GM21619 (cell line): Measurements from ENCODE around the gene TMEM253.

Experiments
- ATAC-seq: cut with Tn5 transposase; IDR thresholded peaks from one replicate; pipeline ENCODE4 v1.9.1; 2021; ENCODE audit not compliant: unreplicated experiment

The TMEM253 gene

DNA sequence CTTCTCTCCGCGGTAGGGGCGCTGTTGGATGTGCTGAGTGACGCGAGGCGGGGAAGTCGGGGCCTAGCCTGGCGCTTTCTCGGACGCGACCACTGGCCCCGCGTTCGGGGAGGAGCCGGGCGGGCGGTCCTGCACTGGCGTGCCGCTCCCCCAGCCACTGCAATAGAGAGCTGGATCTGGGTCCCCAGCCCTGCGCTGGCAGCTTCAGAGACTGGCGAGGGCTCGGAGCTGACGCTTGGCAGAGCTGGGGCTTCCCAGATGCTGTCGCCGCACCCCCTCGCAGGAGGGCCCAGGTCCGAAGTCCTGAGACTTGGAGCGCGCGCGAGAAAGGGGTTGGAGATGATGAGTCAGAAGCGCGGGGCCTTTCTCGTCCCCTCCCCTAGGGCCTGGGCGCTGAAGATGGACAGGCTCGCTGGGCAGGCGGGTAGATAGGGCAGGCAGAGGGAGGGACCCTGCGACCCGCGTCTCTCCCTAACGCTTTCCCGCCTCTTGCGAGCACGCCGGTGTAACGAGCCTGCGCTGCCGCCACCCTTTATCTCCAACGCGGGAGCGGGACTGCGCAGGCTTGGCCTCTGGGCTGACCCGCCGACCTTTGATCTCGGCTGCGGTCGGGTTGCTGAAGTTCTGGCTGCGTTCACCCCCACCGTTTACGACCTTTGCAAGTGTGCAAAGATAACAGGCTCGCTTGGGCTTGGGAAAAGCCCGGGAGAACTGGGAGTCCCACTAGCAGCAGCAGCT lies 3.0 kb downstream of the TMEM253 start:
- peak; percentile 91 for ATAC-seq

- peak; percentile 37 for ATAC-seq
Measured at GRCh38 chr14:21104448-21105060, 3.7 kb downstream of the TMEM253 start.

DNA sequence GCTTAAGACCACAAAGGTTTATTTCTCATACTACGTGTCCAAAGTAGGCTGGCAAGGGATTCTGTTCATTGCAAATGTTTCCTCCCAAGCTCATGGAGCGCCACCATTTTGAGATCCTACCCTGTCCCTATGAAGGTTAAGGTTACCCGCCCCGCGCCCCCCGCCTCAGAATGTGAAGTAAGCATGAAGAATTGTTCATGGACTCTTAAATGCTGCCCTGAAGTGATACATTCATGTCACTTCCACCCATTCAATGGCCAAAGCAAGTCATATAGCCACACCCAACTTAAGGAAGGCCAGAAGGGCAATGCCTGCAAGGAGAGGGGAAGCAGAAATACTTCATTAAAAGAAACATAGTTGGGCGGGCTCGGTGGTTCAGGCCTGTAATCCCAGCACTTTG lies 4.2 kb downstream of the TMEM253 start:
- no peak for ATAC-seq

DNA sequence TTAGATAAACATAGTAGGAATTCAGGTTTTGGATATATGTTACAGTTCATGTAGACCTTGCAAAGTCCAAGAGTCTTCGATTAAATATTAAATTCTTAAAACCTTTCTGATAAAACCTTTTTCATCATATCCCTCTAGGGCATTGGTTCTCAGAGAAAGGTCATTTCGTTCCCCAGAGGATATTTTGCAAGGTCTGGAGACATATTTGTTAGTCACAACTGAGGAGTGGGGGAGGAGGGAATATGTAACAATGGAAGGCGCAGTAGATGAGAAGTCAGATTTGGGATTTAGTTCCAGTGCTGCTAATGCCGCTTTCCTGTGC lies 5.3 kb downstream of the TMEM253 start:
- no peak for ATAC-seq

- no peak for ATAC-seq
Measured at GRCh38 chr14:21106498-21107282, 5.8 kb downstream of the TMEM253 start.

DNA sequence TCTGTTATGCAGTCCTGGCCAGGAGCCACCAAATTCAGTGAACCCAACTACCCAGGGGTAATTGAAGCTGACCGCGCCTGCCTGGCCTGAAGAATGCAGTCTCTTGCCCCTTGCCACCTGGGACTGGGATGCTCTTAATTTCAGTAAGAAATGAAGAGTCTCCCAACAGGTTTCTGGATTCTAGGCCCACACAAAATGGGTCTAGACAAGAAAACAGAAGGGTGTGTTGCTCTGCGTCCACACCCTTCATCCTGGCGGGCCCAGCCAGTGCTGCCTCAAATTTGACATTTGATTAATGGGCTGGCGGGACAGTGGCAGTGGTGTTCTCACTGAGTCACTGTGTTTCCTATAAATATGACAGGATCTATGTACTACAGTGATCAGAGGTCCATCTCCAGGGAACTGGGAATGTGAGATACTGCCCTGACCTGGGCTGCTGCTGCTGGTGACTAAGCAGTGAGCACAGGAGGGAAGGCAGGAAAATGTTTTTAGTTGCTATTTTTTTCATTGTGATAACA lies 6.5 kb downstream of the TMEM253 start:
- ATAC-seq = no peak

GRCh38 chr14:21108791-21109190 lies 7.9 kb downstream of the TMEM253 start:
- ATAC-seq = no peak

DNA sequence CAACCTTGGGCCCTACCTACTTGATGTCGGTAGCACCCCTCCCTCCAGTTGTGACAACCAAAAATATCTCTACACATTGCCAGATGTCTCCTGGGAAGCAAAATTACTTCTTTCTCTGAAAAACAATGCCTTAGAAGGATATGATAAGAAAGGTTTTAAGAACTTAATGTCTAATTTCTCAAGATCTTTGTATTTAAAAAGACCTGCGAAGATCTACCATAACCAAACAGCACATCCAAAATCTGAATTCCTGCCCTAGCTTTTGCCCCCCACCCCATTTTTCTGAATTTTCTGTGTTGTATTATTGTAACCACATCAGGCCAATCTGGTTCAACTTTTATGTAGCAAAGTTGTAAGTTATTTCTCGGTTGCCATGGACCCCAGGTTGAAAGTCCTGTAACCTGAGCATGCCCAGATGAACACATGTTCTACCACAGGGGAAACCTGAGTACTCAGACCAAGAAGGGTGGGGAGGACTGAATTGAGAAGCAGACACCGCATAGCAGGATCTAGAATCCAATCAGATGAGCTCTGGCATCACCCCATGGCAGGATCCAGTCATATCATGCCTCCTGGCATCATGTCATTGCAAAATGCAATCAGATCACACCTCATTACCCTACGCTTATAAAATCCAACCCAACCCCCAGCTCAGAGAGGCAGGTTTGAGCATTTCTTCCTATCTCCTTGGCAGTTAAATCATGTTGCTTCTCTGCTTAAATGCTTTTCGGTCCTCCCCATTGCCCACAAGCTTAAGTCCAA lies 8.7 kb downstream of the TMEM253 start:
- no peak for ATAC-seq

- no peak for ATAC-seq
Measured at GRCh38 chr14:21112255-21112654, 11.4 kb downstream of the TMEM253 start.

GRCh38 chr14:21113369-21113768 lies 12.5 kb downstream of the TMEM253 start:
- ATAC-seq = no peak

DNA sequence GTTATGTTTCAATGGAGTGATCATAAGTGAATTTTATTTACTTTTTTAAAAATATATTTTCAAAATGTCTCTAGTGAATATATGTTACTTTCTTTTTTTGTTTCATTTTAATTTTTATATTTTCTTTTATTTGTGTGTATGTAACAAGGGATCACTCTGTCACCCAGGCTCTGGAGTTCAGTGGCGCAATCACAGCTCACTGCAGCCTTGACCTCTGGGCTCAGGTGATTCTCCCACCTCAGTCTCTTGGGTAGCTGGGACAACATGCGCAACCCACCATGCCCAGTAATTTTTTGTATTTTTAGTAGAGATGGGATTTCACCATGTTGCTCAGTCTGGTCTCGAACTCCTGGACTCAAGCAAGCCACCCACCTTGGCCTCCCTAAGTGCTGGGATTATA lies 18.1 kb downstream of the TMEM253 start:
- ATAC-seq = no peak

DNA sequence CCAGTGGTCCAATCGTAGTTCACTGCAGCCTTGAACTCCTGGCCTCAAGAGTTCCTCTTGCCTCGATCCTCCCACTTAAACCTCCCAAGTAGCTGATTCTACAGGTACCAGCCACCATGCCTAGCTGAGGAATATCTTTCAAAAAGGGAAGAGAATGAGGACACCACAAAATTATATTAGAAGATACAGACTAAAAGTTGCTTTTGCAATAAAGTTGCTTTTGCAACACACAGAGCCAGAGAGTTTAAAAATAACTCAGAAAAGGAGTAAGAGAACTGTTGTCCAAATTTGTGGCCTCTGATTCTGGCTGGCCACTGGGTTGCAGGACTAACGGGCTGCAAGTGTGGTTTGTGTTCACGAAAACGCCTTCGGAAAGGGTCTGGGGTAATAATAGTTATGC lies 19.8 kb downstream of the TMEM253 start:
- no peak for ATAC-seq

DNA sequence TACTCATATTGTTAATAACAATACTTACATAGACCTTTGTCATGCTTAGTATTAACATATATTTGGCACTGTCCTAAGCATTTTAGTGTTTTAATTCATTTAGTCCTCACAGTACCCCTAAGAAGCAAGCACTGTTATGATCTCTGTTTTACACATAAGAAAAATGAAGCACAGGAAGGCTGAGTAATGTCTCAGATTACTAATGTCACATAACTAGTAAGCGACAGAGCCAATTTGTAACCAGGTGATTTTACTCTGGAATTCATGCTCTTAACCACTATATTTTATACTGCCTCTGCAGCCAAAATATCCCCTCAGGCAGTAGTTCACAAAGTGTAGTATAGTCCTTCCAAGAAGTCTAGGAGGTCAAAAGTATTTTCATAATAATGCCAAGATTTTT lies 20.3 kb downstream of the TMEM253 start:
- no peak for ATAC-seq

DNA sequence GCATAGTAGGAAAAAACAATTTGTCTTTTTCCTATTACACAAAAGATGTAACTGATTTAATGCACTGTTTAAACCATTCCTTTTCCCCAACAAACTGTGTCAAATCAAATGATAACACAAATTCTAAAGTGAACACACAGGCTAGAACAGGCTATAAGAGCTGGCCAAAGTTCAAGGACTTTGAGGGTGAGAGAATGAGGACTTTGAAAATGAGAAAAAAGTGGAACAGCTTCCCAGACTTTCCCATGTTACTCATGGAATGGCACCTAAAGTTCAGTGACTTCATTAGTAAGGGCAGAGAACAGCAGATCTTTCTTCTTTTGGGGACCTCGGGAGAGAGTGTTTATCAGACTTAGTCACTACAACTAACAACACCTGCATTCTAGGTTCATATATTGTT lies 22.6 kb downstream of the TMEM253 start:
- no peak for ATAC-seq

- no peak for ATAC-seq
Measured at GRCh38 chr14:21133901-21134300, 33.0 kb downstream of the TMEM253 start.

DNA sequence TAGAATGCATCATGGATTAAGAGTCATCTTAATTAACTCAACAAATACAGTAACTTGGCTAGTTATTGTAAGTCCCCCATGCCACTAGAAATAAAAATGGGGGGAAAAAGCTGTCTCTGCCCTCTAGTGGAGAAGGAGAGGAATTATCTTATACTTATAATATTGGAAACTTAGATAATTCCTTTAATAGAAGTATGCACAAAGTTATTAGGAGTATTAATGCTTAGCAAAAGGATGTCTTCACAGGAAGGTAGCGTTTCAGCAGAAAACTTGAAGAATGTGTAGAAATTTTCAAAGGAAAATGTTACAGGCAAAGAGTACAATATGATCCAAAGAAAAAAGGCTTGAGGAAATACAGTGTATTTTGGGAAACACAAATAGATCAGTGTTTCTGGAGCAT lies 35.2 kb downstream of the TMEM253 start:
- no peak for ATAC-seq

GRCh38 chr14:21142357-21142756 lies 41.5 kb downstream of the TMEM253 start:
- no peak for ATAC-seq

GRCh38 chr14:21145437-21145836 lies 44.6 kb downstream of the TMEM253 start:
- no peak for ATAC-seq

- ATAC-seq = no peak
Measured at GRCh38 chr14:21149641-21150367, 48.9 kb downstream of the TMEM253 start.
